GM21390 (cell line): ENCODE results near the gene EYA3.

Source experiments
- ATAC-seq: cut with Tn5 transposase; IDR thresholded peaks from one replicate; pipeline ENCODE4 v1.9.1; 2021; ENCODE audit not compliant: unreplicated experiment

Gene EYA3

GRCh38 chr1:28073867-28074266 lies 14.5 kb downstream of the EYA3 start:
- ATAC-seq: no peak

GRCh38 chr1:28071813-28072212 lies 16.6 kb downstream of the EYA3 start:
- no peak for ATAC-seq

GRCh38 chr1:28070725-28071593 lies 17.5 kb downstream of the EYA3 start:
- no peak for ATAC-seq

- ATAC-seq: no peak
These were observed 20.8 kb downstream of the EYA3 start for GRCh38 chr1:28067523-28068090.

- no peak for ATAC-seq
These were observed 21.8 kb downstream of the EYA3 start for GRCh38 chr1:28066393-28067154.

GRCh38 chr1:28064064-28064463 lies 24.3 kb downstream of the EYA3 start:
- no peak for ATAC-seq

- ATAC-seq: no peak
These were observed 25.6 kb downstream of the EYA3 start for GRCh38 chr1:28062806-28063205.

GRCh38 chr1:28058971-28059878 lies 29.2 kb downstream of the EYA3 start:
- ATAC-seq: no peak

GRCh38 chr1:28058168-28058567 lies 30.2 kb downstream of the EYA3 start:
- no peak for ATAC-seq

GRCh38 chr1:28056129-28056925 lies 32.1 kb downstream of the EYA3 start:
- peak; percentile 58 for ATAC-seq

- ATAC-seq: no peak
These were observed 37.6 kb downstream of the EYA3 start for GRCh38 chr1:28050776-28051175.

GRCh38 chr1:28046716-28047115 lies 41.7 kb downstream of the EYA3 start:
- ATAC-seq: no peak

- no peak for ATAC-seq
These were observed 42.6 kb downstream of the EYA3 start for GRCh38 chr1:28045777-28046176.

- ATAC-seq: no peak
These were observed 44.0 kb downstream of the EYA3 start for GRCh38 chr1:28044399-28044798.

GRCh38 chr1:28039341-28039740 lies 49.1 kb downstream of the EYA3 start:
- no peak for ATAC-seq

GRCh38 chr1:28037946-28038345 lies 50.5 kb downstream of the EYA3 start:
- ATAC-seq: no peak

- no peak for ATAC-seq
These were observed 51.2 kb downstream of the EYA3 start for GRCh38 chr1:28037206-28037605.

- no peak for ATAC-seq
These were observed 52.0 kb downstream of the EYA3 start for GRCh38 chr1:28036431-28036830.

GRCh38 chr1:28035420-28035819 lies 53.0 kb downstream of the EYA3 start:
- no peak for ATAC-seq

- ATAC-seq: no peak
These were observed 56.1 kb downstream of the EYA3 start for GRCh38 chr1:28032281-28032680.
